ENCODE results near the gene NIP7.
"Not testable (repeated sequence)": the region's sequence is repeated elsewhere in the genome, so short reads cannot be mapped to it uniquely, and the experiment has no call there.

NIP7 gene

DNA sequence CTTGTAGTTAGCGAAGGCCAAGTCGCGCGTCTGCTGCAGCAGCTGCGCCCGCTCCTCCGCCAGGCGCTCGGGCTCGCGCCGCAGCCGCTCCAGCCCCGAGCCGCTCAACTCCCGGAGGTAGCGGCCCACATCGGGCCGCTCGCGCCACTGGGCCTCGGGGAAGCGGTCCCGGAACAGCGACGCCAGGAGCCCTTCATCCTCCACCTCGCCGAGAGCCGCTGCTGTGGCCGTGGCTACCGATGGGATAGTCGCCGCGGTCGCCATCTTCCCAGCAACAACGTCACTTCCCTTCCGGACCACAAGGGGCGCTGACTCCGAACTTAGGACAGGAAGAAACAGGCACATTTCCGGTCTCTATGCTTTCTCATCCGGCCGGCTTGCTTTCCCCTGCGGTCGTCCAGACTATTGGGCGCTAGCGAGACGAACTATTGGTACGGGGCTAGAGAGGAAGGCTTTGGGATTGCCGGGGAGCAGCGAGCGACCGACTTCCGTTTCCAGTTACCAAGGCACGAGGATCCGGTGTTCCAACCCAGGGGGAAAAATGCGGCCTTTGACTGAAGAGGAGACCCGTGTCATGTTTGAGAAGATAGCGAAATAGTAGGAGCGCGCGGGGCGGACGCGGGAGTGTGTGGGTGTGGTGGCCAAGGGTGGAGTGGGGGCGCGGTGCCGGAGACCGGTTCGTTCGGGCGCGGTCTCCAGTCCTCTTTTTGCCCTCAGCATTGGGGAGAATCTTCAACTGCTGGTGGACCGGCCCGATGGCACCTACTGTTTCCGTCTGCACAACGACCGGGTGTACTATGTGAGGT is at the start of gene NIP7, which contains the start of gene COG8:
TSS of gene NIP7 (plus strand) at position 484 of the 806 bp plus-strand sequence. CDS start at position 542, 58 bp downstream.
TSS of gene COG8 (minus strand) at position 276 of the 806 bp plus-strand sequence. CDS start at position 264, 12 bp downstream.
- peak; percentile 91 for DNase-seq (ENCODE audit: low spot score)

DNA sequence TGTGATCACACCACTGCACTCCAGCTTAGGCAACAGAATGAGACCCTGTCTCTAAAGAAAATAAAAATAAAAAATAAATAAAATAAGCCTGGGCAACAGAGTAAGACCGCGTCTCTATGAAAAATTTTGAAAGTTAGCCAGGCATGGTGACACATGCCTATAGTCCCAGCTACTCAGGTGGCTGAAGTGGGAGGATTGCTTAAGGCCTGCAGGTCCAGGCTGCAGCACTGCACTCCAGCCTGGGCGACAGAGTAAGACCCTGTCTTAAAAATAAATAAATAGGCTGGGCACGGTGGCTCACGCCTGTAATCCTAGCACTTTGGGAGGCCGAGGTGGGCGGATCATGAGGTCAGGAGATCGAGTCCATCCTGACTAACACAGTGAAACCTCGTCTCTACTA is 47.9 kb upstream of the NIP7 start:
- not testable (repeated sequence) for DNase-seq (ENCODE audit: low spot score)

DNA sequence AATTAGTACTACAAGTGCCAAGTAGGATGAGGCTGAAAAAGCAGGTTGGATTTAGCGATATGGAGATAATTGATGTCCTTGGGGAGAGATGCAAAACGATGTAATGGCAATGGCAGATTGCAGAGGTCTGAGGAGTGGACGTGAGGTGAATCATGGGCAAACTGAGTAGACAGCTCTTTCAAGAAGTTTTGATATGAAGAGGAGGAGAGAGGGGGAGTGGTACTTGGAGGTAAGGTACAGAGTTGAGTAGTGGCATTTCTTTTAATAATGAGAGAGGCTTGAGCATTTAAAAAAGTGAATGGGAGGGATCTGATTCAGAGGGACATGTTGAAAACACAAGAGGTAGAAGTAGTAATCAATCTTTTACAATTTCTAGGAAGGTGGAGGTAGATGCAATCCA is 46.2 kb upstream of the NIP7 start:
- DNase-seq (ENCODE audit: low spot score): no peak

DNA sequence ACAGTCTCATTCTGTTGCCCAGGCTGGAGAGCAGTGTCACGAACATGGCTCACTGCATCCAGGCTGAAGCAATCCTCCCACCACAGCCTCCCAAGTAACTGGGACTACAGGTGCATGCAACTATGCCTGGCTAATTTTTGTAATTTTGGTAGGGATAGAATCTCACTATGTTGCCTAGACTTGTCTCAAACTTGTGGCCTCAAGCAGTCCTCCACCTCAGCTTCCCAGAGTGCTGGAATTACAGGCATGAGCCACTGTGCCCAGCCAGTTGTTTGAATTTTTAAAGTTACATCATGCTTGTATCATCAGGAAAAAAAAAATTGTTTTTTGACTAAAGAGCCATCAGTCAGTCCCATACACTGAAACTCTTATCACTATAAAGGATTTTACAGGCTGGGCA is 45.5 kb upstream of the NIP7 start:
- no peak for DNase-seq (ENCODE audit: low spot score)

DNA sequence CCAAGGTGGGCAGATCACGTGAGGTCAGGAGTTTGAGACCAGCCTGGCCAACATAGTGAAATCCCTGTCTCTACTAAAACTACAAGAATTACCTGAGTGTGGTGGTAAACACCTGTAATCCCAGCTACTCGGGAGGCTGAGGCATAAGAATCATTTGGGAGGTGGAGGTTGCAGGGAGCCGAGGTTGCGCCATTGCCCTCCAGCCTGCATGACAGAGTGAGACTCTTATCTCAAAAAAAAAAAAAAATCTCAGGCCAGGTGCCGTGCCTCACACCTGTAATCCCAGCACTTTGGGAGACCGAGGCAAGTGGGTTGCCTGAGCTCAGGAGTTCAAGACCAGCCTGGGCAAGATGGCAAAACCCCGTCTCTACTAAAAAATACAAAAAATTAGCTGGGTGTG is 42.8 kb upstream of the NIP7 start:
- not testable (repeated sequence) for DNase-seq (ENCODE audit: low spot score)

DNA sequence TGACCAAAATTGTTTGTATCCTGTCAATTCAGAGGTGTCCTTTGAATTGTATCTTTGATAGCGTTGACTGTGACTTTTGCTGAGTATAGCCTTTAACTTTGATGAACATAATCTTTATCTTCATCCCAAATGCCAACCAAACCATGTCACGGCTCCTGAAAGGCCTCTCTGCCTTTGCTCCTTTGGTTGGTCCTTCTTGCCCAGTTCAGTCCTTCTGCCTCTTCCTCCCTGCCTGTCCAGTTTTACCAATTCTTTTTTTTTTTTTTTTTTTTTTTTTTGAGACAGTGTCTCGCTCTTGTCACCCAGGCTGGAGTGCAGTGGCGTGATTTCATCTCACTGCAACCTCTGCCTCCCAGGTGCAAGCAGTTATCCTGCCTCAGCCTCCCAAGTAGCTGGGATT is 41.3 kb upstream of the NIP7 start:
- no peak for DNase-seq (ENCODE audit: low spot score)

DNA sequence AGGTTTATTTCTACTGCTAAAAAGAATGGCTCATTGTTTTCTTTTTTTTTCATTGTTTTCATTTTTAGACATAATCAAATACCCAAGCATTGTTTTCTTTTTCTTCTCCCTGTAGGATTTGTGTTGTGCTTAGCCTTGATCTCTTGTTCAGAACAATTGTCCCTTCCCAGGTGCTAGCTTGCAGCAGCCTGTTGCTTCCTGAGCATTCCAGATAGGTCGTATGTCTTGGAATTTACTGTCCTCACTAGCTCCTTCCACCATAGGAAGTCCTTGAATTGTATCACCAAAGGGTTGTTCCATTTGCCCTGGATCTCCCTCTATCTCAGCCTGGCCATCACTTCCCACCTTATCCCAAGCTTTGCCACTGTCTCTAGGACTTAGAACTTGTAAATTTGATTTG is 38.4 kb upstream of the NIP7 start:
- DNase-seq (ENCODE audit: low spot score): no peak

DNA sequence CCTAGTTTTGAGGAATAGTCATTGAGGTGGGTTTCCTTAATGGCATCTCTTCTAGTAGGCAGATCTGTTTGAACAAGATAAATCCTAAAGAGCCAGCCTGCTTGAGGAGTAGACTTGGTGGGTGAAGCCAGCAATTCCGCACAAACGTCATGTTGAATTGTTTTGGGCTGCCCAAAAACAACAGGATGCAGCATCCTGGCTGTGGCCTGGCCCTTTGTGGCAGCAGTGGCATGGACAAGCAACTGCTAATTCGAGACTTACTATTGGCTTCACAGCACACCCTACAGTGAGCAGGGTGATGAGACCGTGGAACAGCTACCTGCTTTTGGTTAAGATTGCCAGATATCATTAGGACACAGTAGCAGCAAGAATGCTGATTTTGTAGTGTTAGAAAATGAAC is 37.7 kb upstream of the NIP7 start:
- no peak for DNase-seq (ENCODE audit: low spot score)

DNA sequence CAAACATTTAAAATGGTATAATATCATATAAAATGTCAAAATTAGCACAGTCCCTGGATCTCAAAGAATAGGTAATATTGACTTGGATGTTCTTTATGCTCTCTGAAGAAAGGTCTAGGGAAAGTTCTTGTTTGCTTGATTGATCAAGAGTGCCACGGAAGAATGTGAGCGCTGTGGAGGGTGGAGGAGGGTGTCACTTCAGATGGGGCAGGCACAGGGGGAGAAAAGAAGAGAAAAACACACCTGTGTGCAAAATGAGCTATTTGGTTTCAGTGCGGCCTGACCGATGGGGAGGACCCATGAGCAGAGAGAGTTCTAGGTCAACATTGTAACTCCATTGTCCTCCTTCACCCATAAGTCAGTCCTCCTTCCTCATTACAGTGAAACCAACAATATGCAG is 37.3 kb upstream of the NIP7 start:
- DNase-seq (ENCODE audit: low spot score): no peak

DNA sequence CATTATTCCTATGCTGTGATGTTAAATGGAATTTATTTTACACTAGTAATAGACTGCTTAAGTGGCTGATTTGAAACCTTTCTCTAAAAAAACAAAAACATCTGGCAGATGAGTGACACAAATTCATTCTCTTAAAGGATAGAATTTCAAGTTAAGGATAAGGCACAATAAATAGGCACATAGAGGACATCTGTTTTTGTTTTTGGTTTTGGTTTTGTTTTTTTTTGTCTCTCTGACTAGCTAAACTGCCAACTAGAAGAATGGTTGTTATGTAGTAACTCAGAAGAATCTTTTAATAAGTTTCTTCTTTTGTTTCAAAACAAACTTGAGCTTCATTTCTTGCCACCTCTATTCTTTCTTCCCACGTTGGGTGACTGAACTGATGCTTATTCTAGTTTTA is 33.5 kb upstream of the NIP7 start:
- no peak for DNase-seq (ENCODE audit: low spot score)

DNA sequence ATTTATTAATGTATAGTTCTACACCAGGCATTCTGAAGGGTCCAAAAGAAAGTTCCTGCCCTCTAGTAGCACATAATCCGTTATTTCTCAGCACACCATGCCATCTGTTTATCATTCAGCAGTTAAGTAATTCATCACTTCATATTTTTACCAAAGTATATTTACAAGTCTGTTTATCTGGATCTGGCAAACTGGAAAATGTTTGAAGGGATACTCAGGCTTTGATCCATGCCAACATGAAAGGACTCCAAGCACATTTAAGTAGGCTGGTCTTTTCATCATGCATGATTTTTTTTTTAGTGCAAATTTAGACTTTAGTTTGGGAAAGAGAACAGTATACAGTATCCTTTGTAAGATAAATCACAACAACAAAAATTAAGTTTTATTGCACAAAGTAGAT is 32.5 kb upstream of the NIP7 start:
- no peak for DNase-seq (ENCODE audit: low spot score)

DNA sequence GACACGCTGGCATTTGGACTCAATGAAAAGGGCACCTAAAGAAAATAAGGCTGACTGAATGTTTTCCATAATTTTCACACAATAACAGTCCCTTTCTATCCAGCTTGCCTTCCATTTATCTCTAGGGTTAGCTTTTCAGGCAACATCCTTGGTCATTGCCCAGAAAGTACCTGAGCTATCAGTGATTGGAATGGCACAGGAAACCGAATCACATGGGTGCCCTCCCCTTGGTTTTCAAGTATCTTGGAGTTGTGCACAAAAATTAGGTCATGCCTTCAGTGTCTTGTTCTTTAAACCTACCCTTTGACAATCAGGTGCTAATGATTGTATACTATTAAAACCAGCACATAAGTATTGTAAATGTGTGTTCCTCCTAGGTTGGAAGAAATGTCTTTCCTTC is 31.7 kb upstream of the NIP7 start:
- no peak for DNase-seq (ENCODE audit: low spot score)

DNA sequence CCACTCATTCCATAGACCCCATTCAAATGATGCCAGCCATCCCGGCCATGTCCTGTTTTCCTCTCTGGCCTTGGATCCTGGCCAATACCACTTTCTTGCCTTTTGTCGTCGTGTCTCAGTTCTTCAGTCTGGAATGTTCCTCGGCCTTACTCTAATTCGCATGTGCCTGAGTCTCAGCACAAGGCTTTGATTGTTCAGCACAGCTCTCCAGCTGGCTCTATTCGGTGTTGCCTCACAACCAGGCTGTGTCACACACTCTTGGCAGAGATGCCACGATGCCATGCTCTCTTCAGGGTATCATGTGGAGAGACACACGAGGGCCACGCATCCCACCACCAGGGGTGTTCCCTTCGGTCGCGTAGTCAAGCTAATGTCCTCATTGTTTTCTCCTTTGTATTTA is 30.3 kb upstream of the NIP7 start:
- no peak for DNase-seq (ENCODE audit: low spot score)

DNA sequence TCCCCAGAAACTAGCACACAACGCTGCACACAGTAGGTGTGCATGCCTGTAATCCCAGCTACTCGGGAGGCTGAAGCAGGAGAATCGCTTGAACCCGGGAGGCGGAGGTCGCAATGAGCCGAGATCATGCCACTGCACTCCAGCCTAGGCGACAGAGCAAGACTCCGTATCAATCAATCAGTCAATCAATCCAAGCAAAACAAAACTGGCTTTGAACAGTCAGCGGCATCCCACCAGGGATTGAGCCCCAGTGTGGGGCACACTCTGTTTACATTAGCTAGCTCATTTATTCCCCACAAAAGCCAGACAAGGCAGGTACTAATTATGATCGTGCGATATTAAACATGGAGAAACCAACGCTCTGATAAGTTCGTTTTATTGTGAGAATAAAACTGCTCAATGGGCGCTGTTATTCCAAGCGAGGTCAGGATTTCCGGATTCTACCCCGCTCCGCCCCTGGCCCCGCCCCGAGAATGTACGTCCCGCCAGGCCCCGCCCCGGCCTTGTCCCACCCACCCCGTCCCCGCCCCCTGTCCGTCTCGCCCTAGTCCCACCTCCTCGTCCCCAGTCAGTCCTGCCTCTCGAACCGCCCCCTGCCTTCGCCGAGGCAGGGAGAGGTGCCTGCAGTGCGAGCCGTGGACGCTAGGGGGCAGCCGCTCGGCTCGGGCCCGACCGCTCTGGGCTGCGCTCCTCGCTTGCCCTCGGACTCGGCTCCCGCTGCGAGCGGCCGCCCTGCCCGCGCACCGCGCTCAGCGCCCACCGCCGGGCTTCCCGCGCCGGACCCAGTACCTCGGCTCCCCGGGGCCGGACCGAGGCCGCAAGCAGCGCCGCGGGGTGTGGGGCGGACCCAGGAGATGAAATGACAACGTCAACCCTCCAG is 28.7 kb upstream of the NIP7 start, which contains the start of gene VPS4A:
TSS of gene VPS4A (plus strand) at position 698 of the 880 bp plus-strand sequence. CDS start at position 860, 162 bp downstream.
- DNase-seq (ENCODE audit: low spot score): peak; percentile 97

DNA sequence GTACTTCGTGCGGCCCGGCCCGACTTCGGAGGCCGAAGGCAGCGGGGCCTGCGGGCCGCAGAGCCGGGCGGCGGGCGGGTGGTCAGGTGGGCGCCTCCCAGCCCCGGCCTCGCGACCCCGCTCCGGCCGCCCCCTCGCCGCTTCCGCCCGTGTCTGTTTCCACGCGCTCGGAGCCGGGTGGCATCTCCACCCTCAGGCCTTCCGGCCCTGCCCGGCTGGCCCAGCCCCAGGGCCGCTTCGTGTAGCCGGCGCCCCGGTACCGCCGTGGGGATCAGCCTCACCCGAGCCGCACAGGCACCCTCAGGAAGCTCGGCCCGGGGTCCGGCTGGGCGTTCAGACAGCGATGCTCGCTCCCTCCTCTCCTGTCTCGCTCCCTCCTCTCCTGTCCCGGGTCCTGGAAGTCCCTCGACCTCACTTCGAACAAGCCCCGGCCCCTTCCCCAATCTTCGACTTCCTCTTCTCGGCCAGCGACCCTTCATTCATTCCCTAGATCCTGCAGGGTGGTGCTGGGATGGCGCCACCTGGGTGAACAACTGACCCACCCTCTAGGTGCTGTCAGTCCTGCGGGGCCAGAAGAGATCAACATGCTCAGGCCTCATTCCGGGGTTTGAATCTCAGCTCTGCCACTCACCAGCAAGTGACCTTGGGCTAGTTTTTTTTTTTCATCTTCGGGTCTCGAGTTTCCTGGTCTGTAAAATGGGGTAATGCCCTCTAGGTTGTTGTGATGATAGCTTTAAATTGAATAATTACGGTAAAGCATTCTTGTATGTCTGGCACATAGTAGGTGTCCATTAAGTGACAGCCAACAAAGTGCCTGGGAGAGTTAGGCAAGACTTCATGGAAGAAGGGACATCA is 27.8 kb upstream of the NIP7 start:
- DNase-seq (ENCODE audit: low spot score): peak; percentile 24

DNA sequence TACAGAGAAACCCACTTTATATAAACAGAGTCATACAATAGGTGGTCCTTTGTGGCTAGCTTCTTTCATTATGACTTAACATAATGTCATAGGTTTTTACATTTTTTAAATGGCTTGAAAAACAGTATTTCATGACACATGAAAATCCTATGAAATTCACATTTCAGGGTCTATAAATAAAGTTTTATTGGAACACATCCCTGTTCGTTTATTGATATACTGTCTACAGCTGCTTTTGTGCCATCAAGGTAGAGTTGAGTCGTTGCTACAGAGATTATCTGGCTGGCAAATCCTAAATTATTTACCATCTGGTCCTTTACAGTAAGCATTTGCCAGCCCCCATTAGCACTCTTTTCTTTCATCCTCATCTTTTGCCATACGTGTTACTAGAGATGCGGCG is 26.1 kb upstream of the NIP7 start:
- DNase-seq (ENCODE audit: low spot score): no peak

DNA sequence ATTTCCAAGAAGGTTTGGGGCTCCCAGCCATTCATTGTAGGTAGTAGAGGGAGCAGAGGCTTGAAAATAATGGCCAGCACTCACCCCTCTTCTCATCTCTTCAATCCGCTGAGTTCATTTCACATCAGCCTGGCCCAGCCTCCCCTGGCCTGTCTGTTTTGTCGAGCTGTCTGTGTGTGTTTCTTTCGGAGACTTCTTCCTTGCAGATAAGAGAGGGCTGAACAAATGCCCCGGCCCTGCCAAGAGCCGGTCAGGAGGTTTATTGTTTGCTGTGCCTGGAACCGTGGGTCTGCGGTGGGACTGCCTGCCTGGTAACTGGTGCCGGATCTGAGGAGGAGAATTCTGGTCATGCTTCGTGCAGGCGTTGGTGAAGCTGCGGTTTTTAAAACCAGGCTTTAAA is 25.0 kb upstream of the NIP7 start:
- DNase-seq (ENCODE audit: low spot score): no peak

DNA sequence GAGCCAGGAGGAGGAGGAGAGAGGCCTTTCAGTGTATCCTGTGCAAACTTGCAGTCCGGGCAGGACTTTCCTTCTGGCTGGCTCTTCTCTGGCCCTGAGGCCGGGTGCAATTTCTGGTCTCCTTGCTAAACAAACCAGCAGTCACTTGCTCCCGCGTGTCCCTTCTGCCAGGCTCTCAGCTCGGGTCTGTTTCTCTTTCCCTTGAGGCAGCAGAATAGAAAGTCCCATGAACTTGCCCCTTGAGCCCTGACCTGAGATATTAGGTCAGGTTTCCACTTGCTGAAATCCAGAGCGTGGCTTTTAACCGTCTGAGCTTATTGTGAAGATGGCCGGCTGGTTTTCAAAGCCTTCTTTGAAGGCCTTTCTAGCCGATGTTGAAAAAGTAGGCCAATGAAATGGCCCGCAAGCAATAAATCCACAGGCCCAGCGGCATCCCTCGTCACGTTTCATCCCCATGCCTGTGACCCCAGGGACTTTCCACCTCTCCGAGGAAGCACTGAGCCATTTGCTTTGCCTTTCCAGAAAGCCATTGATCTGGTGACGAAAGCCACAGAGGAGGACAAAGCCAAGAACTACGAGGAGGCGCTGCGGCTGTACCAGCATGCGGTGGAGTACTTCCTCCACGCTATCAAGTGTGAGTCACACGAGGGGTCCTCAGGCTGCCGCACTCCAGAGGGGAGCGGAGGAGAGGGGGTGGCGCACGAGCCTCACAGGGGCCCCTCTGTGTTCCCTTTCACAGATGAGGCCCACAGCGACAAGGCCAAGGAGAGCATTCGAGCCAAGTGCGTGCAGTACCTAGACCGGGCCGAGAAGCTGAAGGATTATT is 23.9 kb upstream of the NIP7 start:
- DNase-seq (ENCODE audit: low spot score): no peak

DNA sequence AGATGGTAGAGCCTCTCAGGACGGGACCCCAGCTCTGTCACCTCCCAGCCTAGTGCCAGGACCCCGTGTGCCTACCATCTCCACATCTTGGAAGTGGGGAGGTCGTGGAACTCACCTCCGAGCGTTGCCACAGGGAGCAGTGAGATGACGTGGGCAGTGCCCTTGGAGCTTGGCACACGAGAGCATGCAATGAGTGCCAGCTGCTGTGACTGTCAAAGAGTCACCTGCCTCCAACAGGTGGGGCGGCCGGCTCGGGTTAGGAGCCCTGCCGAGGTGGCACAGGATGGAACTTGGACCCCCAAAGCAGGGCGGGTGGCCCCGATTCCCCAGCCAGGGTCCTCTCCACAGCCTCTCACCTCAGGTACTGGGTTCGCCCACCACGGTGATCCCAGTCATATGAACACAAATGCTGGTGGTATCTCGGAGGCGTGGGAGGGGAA is 23.0 kb upstream of the NIP7 start:
- DNase-seq (ENCODE audit: low spot score): no peak

DNA sequence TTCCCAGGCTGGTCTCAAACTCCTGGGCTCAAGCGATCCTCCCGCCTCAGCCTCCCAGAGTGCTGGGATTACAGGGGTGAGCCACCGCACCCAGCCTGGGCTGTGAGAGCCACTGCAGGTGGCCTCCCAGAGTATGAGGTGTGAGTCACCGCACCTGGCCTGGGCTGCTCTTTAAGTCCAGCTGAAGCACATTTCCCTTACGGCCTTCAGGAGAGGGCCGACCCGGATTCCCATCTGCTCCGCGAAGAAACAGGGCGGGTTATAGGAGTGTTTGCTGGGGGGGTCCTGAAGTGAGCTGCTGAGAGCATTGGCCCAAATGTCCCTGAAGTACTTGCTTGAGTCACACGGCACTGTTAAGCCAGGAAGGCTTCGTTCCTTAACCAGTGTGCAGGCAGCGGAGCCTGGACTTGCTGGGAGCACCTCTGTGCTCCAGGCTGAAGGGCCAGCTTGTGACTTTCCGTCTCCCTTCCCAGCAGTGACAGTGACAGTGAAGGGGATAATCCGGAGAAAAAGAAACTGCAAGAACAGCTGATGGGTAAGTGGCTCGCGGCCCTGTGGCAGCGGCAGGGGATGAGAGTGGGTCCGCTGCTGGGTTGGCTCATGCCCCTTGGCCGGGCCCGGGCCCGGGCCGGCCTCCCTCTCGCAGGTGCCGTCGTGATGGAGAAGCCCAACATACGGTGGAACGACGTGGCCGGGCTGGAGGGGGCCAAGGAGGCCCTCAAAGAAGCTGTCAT is 21.2 kb upstream of the NIP7 start:
- no peak for DNase-seq (ENCODE audit: low spot score)
